Neutrophil (primary cell): ENCODE measurements around the gene MEFV.
A peak's percentile ranks its signal among the peaks of the same experiment; 100 is the strongest.

Experiments used
- H3K27ac ChIP-seq: fragments of 200-600 bp; sonication (generic); 2 replicates; pipeline ENCODE4 v1.5.1; 2016; ENCODE audit warnings: mild to moderate bottlenecking, moderate library complexity
- H3K27me3 ChIP-seq: fragments of 200-600 bp; sonication (generic); 2 replicates; pipeline ENCODE4 v1.6.0; 2016; ENCODE audit warnings: mild to moderate bottlenecking
- H3K36me3 ChIP-seq: fragments of 200-600 bp; sonication (generic); 2 replicates; pipeline ENCODE4 v1.5.1; 2017
- H3K4me1 ChIP-seq, 2 experiments: fragments of 200-600 bp in 1 of 2; sonication (generic) in 1 of 2; 1 replicate in 1 of 2; 2 replicates in 1 of 2; pipeline versions ENCODE4 v1.5.1 to v1.6.1; 2013 to 2016; ENCODE audit warnings: low read depth in 1 of 2, low read length in 1 of 2, mild to moderate bottlenecking in 1 of 2, moderate library complexity in 1 of 2; ENCODE audit not compliant: control insufficient read depth in 1 of 2, insufficient read depth in 1 of 2
- H3K4me3 ChIP-seq, 2 experiments: fragments of 200-600 bp in 1 of 2; sonication (generic) in 1 of 2; 1 replicate in 1 of 2; 2 replicates in 1 of 2; pipeline ENCODE4 v1.5.1; 2013 to 2016; ENCODE audit warnings: low read depth in 1 of 2, low read length in 1 of 2, mild to moderate bottlenecking in 1 of 2, moderate library complexity in 1 of 2
- H3K9me3 ChIP-seq: fragments of 200-600 bp; sonication (generic); 2 replicates; pipeline ENCODE4 v1.5.1; 2016
- TF ChIP-seq, protein P1 (sequence below): fragments of 200-600 bp; sonication (generic); IDR thresholded peaks from 2 replicates; pipeline ENCODE4 v1.5.1; 2016; ENCODE audit warnings: antibody characterized with exemption

MEFV gene

DNA sequence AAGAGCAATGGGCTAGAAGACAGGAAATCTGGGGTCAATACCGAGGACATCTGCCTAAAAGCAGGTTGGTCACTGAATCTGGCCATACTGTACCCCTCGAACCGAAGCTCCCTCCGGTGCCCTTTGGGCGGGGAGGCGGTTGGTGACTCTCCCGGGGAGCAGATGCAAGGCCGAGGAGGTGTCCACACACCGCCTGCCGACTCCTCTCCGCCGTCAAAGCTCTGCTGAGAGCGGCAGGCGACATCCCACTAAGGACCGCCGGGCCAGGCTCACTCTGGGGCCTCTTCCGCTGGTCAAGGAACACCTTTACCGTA, 21.9 kb downstream of the MEFV start:
- Histone ChIP-seq H3K4me1 (peaks cover 25 to 27% of the 10 kb centered on the region in 2 experiments), H3K9me3 (no peaks in the 10 kb centered on the region), H3K27me3 (no peaks in the 10 kb centered on the region), H3K36me3 (peaks cover 34% of the 10 kb centered on the region), H3K4me3 (peak overlapping the region; percentile 86 to 95), H3K27ac (peak overlapping the region; percentile 99)
- TF ChIP-seq, protein P1, sequence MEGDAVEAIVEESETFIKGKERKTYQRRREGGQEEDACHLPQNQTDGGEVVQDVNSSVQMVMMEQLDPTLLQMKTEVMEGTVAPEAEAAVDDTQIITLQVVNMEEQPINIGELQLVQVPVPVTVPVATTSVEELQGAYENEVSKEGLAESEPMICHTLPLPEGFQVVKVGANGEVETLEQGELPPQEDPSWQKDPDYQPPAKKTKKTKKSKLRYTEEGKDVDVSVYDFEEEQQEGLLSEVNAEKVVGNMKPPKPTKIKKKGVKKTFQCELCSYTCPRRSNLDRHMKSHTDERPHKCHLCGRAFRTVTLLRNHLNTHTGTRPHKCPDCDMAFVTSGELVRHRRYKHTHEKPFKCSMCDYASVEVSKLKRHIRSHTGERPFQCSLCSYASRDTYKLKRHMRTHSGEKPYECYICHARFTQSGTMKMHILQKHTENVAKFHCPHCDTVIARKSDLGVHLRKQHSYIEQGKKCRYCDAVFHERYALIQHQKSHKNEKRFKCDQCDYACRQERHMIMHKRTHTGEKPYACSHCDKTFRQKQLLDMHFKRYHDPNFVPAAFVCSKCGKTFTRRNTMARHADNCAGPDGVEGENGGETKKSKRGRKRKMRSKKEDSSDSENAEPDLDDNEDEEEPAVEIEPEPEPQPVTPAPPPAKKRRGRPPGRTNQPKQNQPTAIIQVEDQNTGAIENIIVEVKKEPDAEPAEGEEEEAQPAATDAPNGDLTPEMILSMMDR = no peak

DNA sequence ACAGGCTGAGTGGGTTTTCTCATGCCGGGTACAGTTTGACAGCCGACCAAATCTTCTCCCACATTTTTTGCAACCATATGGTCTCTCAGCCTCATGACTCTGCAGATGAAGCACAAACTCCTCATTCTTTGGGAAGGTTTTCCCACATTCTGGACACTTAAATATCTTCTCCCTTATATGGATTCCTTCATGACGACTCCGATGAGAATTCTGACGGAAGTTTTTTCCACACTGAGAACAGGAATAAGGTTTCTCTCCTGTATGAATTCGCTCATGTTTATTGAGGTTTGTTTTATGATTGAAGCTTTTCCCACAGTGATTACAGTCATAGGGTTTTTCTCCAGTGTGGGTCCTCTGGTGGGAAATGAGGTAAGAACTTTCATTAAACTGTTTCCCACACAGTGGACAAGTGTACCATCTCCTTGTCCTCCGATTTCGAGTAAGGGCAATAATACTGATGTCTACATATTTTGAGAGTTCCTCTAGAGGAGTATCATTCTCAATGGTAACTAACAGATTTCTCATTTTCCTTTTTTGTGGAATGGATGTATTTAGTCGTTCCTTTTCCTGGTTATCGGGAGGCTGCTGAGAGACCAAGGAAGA, 32.4 kb downstream of the MEFV start:
- Histone ChIP-seq H3K36me3 (peaks cover 31% of the 10 kb centered on the region), H3K27me3 (no peaks in the 10 kb centered on the region), H3K4me3 (no peak overlapping the region), H3K9me3 (peaks cover 29% of the 10 kb centered on the region), H3K4me1 (no peaks in the 10 kb centered on the region), H3K27ac (no peak overlapping the region)
- TF ChIP-seq, protein P1 = no peak

DNA sequence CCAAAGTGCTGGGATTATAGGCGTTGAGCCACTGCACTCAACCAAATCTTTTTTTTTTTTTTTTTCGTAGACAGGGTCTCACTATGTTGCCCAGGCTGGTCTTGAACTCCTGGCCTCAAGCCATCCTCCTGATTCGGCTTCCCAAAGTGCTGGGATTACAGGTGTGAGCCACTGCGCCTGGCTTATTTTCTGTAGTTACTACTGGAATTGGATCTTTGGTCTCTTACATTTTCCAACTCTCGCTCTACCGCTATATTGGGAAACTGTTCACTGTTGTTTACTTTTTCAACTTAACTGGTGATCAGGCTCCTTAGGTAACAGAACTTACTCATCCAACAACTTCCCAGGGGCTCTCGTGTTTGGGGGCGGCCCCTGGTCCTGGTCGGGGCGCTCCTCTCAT, 35.6 kb downstream of the MEFV start:
- Histone ChIP-seq H3K36me3 (peaks cover 14% of the 10 kb centered on the region), H3K27ac (no peak overlapping the region), H3K4me1 (peaks cover 23 to 25% of the 10 kb centered on the region in 2 experiments), H3K4me3 (no peak overlapping the region), H3K27me3 (no peaks in the 10 kb centered on the region), H3K9me3 (peaks cover 29% of the 10 kb centered on the region)
- TF ChIP-seq, protein P1 = no peak

DNA sequence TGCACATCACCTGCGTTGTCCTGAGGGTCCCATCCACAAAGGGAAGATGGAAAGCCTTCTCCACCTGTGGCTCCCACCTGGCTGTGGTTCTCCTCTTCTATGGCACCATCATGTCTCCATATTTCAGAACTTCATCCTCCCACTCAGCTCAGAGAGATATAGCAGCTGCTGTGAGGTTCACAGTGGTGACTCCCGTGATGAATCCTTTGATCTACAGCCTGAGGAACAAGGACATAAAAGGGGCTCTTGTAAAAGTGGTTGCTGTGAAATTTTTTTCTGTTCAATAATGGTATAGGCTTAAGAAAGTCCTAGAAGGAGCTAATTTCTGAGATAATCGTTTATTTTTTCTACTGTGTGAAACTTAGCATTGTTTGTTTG, 40.2 kb downstream of the MEFV start:
- Histone ChIP-seq H3K27ac (peak overlapping the region; percentile 87), H3K36me3 (no peaks in the 10 kb centered on the region), H3K9me3 (no peaks in the 10 kb centered on the region), H3K4me3 (no peak overlapping the region), H3K4me1 (peaks cover 47% of the 10 kb centered on the region in 2 experiments), H3K27me3 (peaks cover 13% of the 10 kb centered on the region)
- TF ChIP-seq, protein P1 = no peak

DNA sequence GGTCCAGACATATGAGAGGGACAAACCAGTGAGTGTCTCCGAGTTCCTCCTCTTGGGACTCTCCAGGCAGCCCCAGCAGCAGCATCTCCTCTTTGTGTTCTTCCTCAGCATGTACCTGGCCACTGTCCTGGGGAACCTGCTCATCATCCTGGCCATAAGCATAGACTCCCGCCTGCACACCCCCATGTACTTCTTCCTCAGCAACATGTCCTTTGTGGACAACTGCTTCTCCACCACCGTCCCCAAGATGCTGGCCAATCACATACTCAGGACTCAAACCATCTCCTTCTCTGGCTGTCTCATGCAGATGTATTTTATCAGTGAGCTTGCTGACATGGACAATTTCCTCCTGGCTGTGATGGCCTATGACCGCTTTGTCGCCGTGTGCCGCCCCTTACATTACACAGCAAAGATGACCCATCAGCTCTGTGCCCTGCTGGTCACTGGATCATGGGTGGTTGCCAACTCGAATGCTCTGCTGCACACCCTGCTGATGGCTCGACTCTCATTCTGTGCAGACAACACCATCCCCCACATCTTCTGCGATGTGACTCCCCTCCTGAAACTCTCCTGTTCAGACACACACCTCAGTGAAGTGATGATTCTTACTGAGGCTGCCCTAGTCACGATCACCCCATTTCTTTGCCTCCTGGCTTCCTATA, 40.7 kb downstream of the MEFV start:
- TF ChIP-seq, protein P1 = no peak
- Histone ChIP-seq H3K4me3 (peak overlapping the region in 1 of 2 experiments; percentile 24), H3K27ac (peak overlapping the region; percentile 87)

More for the DNA sequence above, 40.7 kb downstream of the MEFV start:
- Histone ChIP-seq H3K36me3 (no peaks in the 10 kb centered on the region), H3K9me3 (no peaks in the 10 kb centered on the region), H3K4me1 (peaks cover 47% of the 10 kb centered on the region in 2 experiments), H3K27me3 (peaks cover 19% of the 10 kb centered on the region)
